Activated T-cell treated with anti-CD3 and anti-CD28 coated beads, Interleukin-2, amount 50 U/mL, for 4 hours (primary cell): Measurements from ENCODE around the gene C16orf74. TPM values are rescaled to one million over a fixed set of nuclear protein-coding genes. Genes with fewer than 3 reads are reported as not detected.

Experiments used
- ATAC-seq, 2 donors: fragments of 200-7000 bp; cut with Tn5 transposase; one replicate each; pipeline ENCODE4 v1.10.0; 2021
- DNase-seq: peaks from one replicate; pipeline ENCODE4 v3.0.0-alpha.2; 2020
- H3K27me3 Mint-ChIP-seq: one replicate; pipeline ENCODE4 v1.8.0; 2021; ENCODE audit warnings: low read depth, mixed read lengths
- H3K36me3 Mint-ChIP-seq: one replicate; pipeline ENCODE4 v1.8.0; 2022; ENCODE audit warnings: mixed read lengths; ENCODE audit not compliant: insufficient read depth
- H3K4me1 Mint-ChIP-seq: one replicate; pipeline ENCODE4 v1.8.0; 2021; ENCODE audit warnings: low read depth, mixed read lengths
- H3K4me3 Mint-ChIP-seq: one replicate; pipeline ENCODE4 v1.8.0; 2021; ENCODE audit warnings: mild to moderate bottlenecking, moderate library complexity, mixed read lengths
- H3K9me3 Mint-ChIP-seq: one replicate; pipeline ENCODE4 v1.8.0; 2021; ENCODE audit warnings: mixed read lengths
- total RNA-seq, 3 donors: library from RNA; stranded (reverse); gene quantifications; one replicate each; pipeline ENCODE4 v1.2.1, GENCODE V29; 2021

C16orf74 gene
- total RNA-seq, 3 donors from 2014 or later, result 0.24 TPM; not detected in 2

- Mint-ChIP-seq H3K9me3 (no peaks in the 10 kb centered on the region), H3K36me3 (no peaks in the 10 kb centered on the region), H3K4me3 (no peak overlapping the region), H3K27me3 (peaks cover 16% of the 10 kb centered on the region), H3K4me1 (peaks cover 7% of the 10 kb centered on the region)
- no peak for DNase-seq
- ATAC-seq, result no peak
These were observed 12.7 kb upstream of the C16orf74 start for GRCh38 chr16:85763616-85764015.

- no peaks in the 10 kb centered on the region for H3K9me3 Mint-ChIP-seq
These were observed 12.1 kb upstream of the C16orf74 start for GRCh38 chr16:85762970-85763369.

DNA sequence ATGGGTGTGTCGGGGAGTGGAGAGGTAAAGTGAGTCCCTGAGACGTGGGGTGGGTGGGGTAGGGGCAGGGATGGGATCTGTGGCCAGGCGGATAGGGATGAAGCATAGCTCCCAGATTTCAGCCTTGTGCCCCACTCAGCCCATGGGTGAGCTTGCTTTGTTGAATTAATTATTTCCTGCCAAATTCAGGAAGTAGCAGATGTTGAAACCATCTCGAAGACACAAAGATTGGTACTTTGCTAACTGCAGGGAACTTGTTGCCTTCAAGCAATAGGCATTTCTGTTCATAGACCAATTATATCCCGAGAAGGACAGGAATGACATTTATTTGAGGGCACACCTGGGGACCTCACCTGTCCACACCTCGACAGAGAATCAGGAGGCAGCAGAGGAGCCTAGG lies 11.0 kb upstream of the C16orf74 start:
- H3K4me3 Mint-ChIP-seq, result no peak overlapping the region
- no peaks in the 10 kb centered on the region for H3K9me3 Mint-ChIP-seq
- no peaks in the 10 kb centered on the region for H3K36me3 Mint-ChIP-seq
- peaks cover 16% of the 10 kb centered on the region for H3K27me3 Mint-ChIP-seq
- H3K4me1 Mint-ChIP-seq, result peaks cover 7% of the 10 kb centered on the region
- DNase-seq (no peak), ATAC-seq (no peak)

More at GRCh38 chr16:85762970-85763369, 12.1 kb upstream of the C16orf74 start:
- H3K27me3 Mint-ChIP-seq, result peaks cover 16% of the 10 kb centered on the region
- DNase-seq (no peak), ATAC-seq (no peak)
- H3K4me1 Mint-ChIP-seq, result peaks cover 7% of the 10 kb centered on the region
- H3K4me3 Mint-ChIP-seq, result no peak overlapping the region
- H3K36me3 Mint-ChIP-seq, result no peaks in the 10 kb centered on the region

DNA sequence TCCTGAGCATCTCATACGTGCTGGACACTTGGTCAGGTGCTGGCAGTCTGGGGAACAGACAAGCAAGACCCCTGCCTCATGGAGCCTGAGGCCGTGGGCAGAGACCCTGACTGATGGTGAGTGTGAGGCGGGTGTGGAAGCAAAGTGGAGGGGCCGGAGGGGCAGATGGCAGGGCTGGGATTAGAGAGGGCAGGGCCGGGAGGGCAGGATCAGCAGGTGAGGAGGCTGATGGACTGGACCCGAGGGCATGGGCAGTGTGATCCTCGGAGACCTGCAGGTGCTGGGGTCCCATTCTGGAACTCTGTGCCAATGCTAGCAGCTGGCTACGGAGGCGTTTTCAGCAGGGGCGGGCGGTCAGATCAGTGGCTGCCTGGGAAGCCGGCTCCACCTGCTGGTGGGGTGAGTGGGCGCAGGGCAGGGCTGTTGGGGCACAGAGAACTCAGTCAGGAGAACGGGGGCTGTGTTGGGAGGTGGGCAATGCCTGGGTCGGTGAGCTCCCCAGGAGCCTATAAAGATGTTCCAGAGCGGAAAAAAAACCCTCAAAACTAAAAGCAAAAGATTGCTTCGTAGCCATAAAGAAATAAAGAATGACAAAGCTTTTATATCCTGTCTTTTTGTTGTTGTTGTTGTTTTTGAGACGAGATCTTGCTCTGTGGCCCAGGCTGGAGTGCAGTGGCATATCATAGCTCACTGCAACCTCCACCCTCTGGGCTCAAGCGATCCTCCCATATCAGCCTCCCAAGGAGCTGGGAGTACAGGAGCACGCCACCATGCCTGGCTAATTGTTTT lies 8.9 kb upstream of the C16orf74 start:
- Mint-ChIP-seq H3K4me3 (no peak overlapping the region), H3K36me3 (no peaks in the 10 kb centered on the region), H3K9me3 (no peaks in the 10 kb centered on the region), H3K4me1 (peaks cover 7% of the 10 kb centered on the region), H3K27me3 (peaks cover 16% of the 10 kb centered on the region)
- DNase-seq (no peak), ATAC-seq (no peak)

GRCh38 chr16:85759136-85759535 lies 8.2 kb upstream of the C16orf74 start:
- no peak overlapping the region for H3K4me3 Mint-ChIP-seq
- peaks cover 16% of the 10 kb centered on the region for H3K27me3 Mint-ChIP-seq
- H3K36me3 Mint-ChIP-seq, result no peaks in the 10 kb centered on the region
- H3K4me1 Mint-ChIP-seq, result peaks cover 7% of the 10 kb centered on the region
- no peak for DNase-seq
- ATAC-seq, result no peak
- H3K9me3 Mint-ChIP-seq, result no peaks in the 10 kb centered on the region

- no peaks in the 10 kb centered on the region for H3K36me3 Mint-ChIP-seq
- peaks cover 7% of the 10 kb centered on the region for H3K4me1 Mint-ChIP-seq
- DNase-seq (no peak), ATAC-seq (peak in 1 of 2 donors; percentile 60)
- H3K9me3 Mint-ChIP-seq, result no peaks in the 10 kb centered on the region
- peaks cover 26% of the 10 kb centered on the region for H3K27me3 Mint-ChIP-seq
- no peak overlapping the region for H3K4me3 Mint-ChIP-seq
These were observed 6.5 kb upstream of the C16orf74 start for GRCh38 chr16:85757341-85757822.

DNA sequence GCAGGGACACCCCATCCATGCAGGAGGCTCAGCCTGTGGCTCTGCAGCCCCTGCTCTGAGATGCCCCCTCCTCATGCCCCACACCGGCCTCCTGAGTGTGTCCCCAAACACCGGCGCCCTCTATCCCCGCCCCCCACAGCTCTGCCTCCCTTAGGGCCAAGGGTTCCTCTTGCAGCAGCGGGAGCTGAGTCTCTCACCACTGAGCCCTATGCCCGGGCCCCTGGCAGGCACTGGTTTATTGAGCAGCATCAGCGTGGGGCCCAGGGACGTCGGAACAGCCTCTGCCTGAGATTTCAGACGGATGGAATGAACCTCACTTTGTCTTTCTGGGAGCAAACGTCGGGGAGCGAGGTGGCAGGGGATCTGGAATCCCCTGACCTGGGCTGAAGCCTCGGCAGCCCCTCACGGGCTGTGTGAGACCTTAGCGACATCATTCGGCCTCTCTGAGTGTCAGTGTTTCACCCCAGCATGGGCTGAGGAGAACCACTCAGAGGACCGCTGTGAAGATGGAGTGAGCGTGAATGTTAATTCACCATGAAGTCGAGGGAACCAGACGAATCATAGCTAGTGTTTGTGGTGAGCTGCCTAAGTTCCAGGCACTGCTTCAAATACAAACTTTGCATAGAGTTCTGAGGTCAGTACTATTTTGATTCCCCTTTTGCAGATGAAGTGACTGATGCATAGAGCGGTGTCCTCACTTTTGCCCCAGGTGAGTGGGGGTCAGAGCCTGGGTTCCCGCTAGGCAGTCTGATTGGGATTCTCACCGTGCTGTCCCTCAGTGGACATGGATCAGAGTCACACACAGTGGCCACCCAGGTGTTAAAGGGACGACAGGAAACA lies 5.3 kb upstream of the C16orf74 start:
- H3K4me3 Mint-ChIP-seq, result no peak overlapping the region
- no peaks in the 10 kb centered on the region for H3K36me3 Mint-ChIP-seq
- H3K9me3 Mint-ChIP-seq, result no peaks in the 10 kb centered on the region
- ATAC-seq, result no peak
- H3K4me1 Mint-ChIP-seq, result peaks cover 9% of the 10 kb centered on the region
- peaks cover 36% of the 10 kb centered on the region for H3K27me3 Mint-ChIP-seq
- DNase-seq, result no peak

DNA sequence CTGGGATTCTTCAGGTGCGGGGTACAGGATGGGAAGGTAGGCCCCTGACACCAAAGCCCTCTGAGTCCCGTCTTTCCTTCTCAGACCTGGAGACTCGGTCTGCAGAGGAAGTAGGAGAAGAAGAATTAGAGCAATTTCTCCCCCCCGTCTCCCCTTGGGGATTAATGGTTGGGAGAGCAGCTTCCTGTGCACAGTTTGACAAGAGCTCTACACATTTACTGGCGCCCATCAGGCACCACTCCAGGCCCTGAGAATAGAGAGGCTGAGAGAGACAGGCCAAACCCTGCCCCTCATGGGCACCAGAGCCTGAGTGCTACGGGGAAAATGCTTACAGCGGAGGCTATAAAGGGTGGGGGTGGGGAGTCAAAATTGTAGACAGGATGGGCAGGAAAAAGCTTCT lies 3.5 kb upstream of the C16orf74 start:
- H3K9me3 Mint-ChIP-seq, result no peaks in the 10 kb centered on the region
- H3K4me1 Mint-ChIP-seq, result peaks cover 13% of the 10 kb centered on the region
- H3K36me3 Mint-ChIP-seq, result no peaks in the 10 kb centered on the region
- no peak for DNase-seq
- H3K4me3 Mint-ChIP-seq, result no peak overlapping the region
- H3K27me3 Mint-ChIP-seq, result peaks cover 36% of the 10 kb centered on the region
- ATAC-seq, result no peak

GRCh38 chr16:85753976-85754375 lies 3.1 kb upstream of the C16orf74 start:
- peaks cover 10% of the 10 kb centered on the region for H3K4me1 Mint-ChIP-seq
- peaks cover 33% of the 10 kb centered on the region for H3K27me3 Mint-ChIP-seq
- H3K36me3 Mint-ChIP-seq, result no peaks in the 10 kb centered on the region
- no peak for ATAC-seq
- H3K4me3 Mint-ChIP-seq, result no peak overlapping the region
- no peaks in the 10 kb centered on the region for H3K9me3 Mint-ChIP-seq
- no peak for DNase-seq

DNA sequence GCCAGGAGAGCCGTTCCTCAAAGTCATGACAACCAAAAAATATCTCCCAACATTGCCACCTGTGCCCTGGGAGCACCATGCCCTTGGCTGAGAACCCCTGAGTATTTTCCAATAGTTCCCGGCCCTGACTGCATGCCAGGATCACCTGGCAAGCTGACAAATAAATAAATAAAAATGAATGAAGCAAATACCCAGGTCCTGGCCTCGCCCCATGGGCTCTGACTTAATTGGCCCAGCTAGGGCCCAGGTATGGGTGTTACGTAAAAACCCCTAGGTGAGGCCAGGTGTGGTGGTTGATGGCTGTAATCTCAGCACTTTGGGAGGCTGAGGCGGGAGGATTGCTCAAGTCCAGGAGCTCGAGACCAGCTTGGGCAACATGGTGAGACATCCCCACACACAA lies 2.7 kb upstream of the C16orf74 start:
- no peaks in the 10 kb centered on the region for H3K9me3 Mint-ChIP-seq
- H3K4me1 Mint-ChIP-seq, result peaks cover 6% of the 10 kb centered on the region
- DNase-seq (no peak), ATAC-seq (no peak)
- no peak overlapping the region for H3K4me3 Mint-ChIP-seq
- H3K27me3 Mint-ChIP-seq, result peaks cover 31% of the 10 kb centered on the region
- H3K36me3 Mint-ChIP-seq, result no peaks in the 10 kb centered on the region

DNA sequence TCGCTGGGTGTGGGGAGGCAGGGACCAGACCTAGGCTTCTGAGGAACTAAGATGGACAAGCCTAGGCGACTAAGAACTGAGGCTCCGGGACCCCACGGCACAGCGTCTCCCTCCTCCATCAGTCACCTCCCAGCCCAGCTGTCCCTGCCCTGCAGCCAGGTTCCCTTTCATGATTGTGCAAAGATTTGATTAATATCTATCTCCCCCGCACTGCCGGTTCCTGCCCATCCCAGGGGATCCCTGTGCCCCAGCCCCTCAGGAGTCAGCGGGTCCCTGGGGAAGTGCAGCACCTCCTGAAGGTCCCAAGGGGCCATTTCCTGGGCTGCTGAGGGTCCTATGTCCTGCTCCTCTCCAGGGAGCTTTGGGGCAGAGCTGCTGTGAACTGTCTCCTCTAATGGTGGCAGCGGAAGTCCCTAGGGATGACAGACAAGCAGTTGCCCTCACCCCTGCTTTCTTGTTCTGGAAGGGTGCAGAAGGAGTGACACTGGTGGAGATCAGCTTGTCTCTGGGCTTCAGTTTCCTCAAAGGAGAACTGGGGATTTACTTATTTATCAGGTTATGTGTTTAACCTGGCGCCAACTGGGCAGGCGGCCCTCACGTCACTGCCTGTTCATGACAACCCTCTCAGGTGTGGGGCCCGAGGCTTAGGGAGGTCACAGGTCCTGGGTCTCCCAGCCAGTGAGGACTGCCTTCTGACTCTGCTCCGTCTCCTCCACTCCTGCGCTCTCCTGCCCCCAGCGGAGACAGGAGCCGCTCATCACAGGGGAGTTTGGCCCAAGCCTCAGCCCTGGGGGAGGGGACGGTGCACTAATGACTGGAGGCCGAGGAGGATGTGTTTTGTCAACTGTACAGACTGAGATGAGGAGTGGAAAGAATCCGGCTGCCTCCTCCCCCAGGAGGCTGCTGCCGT lies 1.9 kb upstream of the C16orf74 start:
- H3K36me3 Mint-ChIP-seq, result no peaks in the 10 kb centered on the region
- no peaks in the 10 kb centered on the region for H3K9me3 Mint-ChIP-seq
- H3K27me3 Mint-ChIP-seq, result peaks cover 32% of the 10 kb centered on the region
- DNase-seq (no peak), ATAC-seq (no peak)
- H3K4me1 Mint-ChIP-seq, result peaks cover 6% of the 10 kb centered on the region
- no peak overlapping the region for H3K4me3 Mint-ChIP-seq

DNA sequence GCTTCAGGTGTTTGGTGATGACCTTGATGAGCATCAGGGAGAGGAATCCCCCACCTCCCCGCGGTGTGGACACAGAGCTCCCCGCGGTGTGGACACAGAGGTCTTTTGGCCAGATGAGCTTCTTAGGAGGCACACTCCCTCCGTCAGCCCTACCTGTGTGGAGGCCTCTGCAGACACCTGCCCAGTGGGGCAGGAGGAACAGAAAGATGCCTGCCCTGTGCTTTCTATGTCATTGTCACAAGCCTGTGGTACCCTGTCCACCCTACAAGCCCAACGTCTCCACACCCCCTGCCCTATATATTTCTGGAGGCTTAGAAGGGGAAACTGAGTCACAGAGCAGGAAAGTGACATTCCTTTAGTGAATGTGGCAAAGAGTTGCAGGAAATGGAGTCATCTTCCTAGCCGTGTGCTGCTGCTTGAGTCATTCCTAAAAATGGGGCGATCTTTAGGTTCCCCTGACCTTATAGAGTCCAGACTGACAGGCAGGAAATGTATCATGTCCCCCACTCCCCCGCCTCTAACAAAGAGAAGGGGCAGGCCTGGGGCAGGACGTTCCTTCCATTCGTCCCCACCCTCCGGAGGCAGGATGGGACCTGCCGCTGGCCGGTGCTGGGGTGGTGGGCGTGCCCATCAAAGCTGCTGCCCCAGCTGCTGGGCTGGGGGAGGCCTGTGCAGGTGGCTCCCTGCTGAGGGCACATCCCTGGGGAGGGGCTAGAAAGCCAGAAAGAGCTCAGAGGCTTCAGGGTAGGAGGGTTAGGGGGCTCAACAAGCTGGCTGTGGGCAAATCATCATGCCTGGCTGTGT lies 1.0 kb upstream of the C16orf74 start:
- peaks cover 12% of the 10 kb centered on the region for H3K4me1 Mint-ChIP-seq
- H3K9me3 Mint-ChIP-seq, result no peaks in the 10 kb centered on the region
- DNase-seq (no peak), ATAC-seq (no peak)
- H3K27me3 Mint-ChIP-seq, result peaks cover 32% of the 10 kb centered on the region
- peak overlapping the region; percentile 11 for H3K4me3 Mint-ChIP-seq
- no peaks in the 10 kb centered on the region for H3K36me3 Mint-ChIP-seq

DNA sequence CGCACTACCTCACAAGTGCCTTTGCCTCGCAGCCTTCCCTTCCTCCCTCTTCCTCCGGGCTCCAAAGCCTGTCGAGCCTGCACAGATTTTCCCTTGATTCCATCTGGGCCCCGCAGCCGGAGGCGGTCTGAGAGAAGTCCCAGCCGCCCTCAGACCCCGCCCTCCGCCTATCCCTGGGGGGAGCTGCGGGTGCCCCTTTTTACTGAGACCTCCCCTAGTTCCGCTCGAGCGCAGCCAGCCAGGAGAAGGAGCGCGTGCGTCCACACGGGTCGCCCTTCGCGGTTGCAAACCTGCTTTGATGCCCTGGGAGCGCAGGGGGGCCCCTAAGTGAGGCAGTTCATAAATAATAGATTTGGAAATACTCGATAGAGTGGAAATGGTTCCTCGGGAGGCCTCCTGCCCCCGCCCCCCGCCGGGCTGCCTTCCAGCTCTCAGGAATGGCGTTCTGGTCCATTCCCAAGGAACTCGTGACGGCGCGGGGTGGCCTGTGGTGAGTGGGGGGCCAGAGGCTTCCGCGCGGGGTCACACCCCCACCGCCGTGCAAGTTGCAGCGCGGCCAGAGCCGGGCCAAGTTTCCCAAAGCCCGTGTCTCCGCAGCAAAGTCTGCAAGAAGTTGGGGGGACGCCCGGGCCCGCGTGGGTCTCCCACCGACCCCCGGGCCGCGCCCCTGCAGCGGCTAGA lies 610 bp downstream of the C16orf74 start:
- DNase-seq (no peak), ATAC-seq (peak; percentile 56 to 59)
- Mint-ChIP-seq H3K9me3 (no peaks in the 10 kb centered on the region), H3K4me1 (peaks cover 14% of the 10 kb centered on the region), H3K27me3 (peaks cover 34% of the 10 kb centered on the region), H3K4me3 (peak overlapping the region; percentile 70), H3K36me3 (no peaks in the 10 kb centered on the region)
